PC-3 (cell line): ENCODE data around the gene OR52W1. TPM values are rescaled to one million over a fixed set of nuclear protein-coding genes. Genes with fewer than 3 reads are reported as not detected.

ENCODE experiments used
- ATAC-seq: fragments of 200-7000 bp; cut with Tn5 transposase; 2 replicates; pipeline ENCODE4 v1.9.1; 2020; ENCODE audit warnings: mild to moderate bottlenecking, moderate library complexity
- BruUV-seq: library from RNA; stranded (reverse); fragments of 400-500 nt; replicated peaks from 2 replicates; lab custom pipeline; 2021; lab: Mats Ljungman, UMichigan
- CTCF ChIA-PET: fragments of 300-600 bp; sonication (Branson Sonifier 250); formaldehyde crosslinking; loops from one replicate; lab custom pipeline; 2022; ENCODE audit warnings: antibody characterized with exemption; lab: Charles Lee
- POLR2A ChIA-PET: fragments of 300-600 bp; sonication (Branson Sonifier 250); formaldehyde crosslinking; loops from one replicate; lab custom pipeline; 2022; ENCODE audit warnings: antibody characterized with exemption; ENCODE audit not compliant: unreplicated experiment; lab: Charles Lee
- DNase-seq: peaks from one replicate; pipeline ENCODE4 v3.0.0-alpha.2; 2015
- H2AFZ ChIP-seq: fragments of 300-600 bp; sonication (generic); 2 replicates; pipeline ENCODE4 v1.6.0; 2016; ENCODE audit warnings: antibody characterized with exemption, low read length
- H3F3A ChIP-seq: fragments of 300-600 bp; sonication (generic); one replicate; pipeline ENCODE4 v1.6.0; 2017; ENCODE audit warnings: antibody characterized with exemption, low read length, control low read depth, mild to moderate bottlenecking; ENCODE audit not compliant: unreplicated experiment
- H3K27ac ChIP-seq: fragments of 300-600 bp; sonication (generic); 2 replicates; pipeline ENCODE4 v1.5.1; 2016; ENCODE audit warnings: mild to moderate bottlenecking, low read length
- H3K27me3 ChIP-seq: fragments of 300-600 bp; sonication (generic); 2 replicates; pipeline ENCODE4 v1.6.1; 2016; ENCODE audit warnings: low read length, mixed read lengths
- H3K36me3 ChIP-seq: fragments of 300-600 bp; sonication (generic); 2 replicates; pipeline ENCODE4 v1.6.1; 2016; ENCODE audit warnings: low read depth, mixed run types, low read length, mixed read lengths
- H3K4me1 ChIP-seq: fragments of 300-600 bp; sonication (generic); 2 replicates; pipeline ENCODE4 v1.5.1; 2016; ENCODE audit warnings: low read length; ENCODE audit not compliant: insufficient read depth
- H3K4me2 ChIP-seq: fragments of 300-600 bp; sonication (generic); 2 replicates; pipeline ENCODE4 v1.6.0; 2016; ENCODE audit warnings: low read length
- H3K4me3 ChIP-seq: fragments of 300-600 bp; sonication (generic); 2 replicates; pipeline ENCODE4 v1.5.1; 2016; ENCODE audit warnings: mild to moderate bottlenecking, low read length, mixed read lengths
- H3K79me2 ChIP-seq: fragments of 300-600 bp; sonication (generic); 2 replicates; pipeline ENCODE4 v1.6.1; 2017; ENCODE audit warnings: low read length, mixed read lengths
- H3K9ac ChIP-seq: fragments of 300-600 bp; sonication (generic); 2 replicates; pipeline ENCODE4 v1.6.0; 2016; ENCODE audit warnings: mild to moderate bottlenecking, low read length
- H3K9me2 ChIP-seq: fragments of 300-600 bp; sonication (generic); replicated peaks from 2 replicates; pipeline ENCODE4 v1.6.1; 2016; ENCODE audit warnings: mixed run types, low read length, mixed read lengths
- H3K9me3 ChIP-seq: fragments of 300-600 bp; sonication (generic); 2 replicates; pipeline ENCODE4 v1.6.1; 2016; ENCODE audit warnings: low read length, mixed read lengths
- H4K20me1 ChIP-seq: fragments of 300-600 bp; sonication (generic); 2 replicates; pipeline ENCODE4 v1.6.1; 2016; ENCODE audit warnings: low read length, mixed read lengths
- CTCF ChIP-seq: fragments of 300-600 bp; sonication (generic); conservative IDR thresholded peaks from 2 replicates; pipeline ENCODE4 v1.5.1; 2017; ENCODE audit warnings: antibody characterized with exemption, low read depth, mild to moderate bottlenecking, low read length
- EZH2 ChIP-seq: fragments of 300-600 bp; sonication (generic); IDR thresholded peaks from one replicate; pipeline ENCODE4 v1.6.1; 2017; ENCODE audit warnings: antibody characterized with exemption, mild to moderate bottlenecking, low read length; ENCODE audit not compliant: unreplicated experiment
- EZH2phosphoT487 ChIP-seq: fragments of 300-600 bp; sonication (generic); IDR thresholded peaks from 2 replicates; pipeline ENCODE4 v1.6.1; 2018; ENCODE audit warnings: mild to moderate bottlenecking, antibody characterized with exemption, low read length, borderline replicate concordance
- intact Hi-C: fragments of 100-400 bp; cut with micrococcal nuclease; formaldehyde crosslinking; loops from 2 replicates; pipeline ENCODE4 v1.9.0; 2023
- total RNA-seq: library from RNA; depleted of rRNA; stranded (reverse); fragments of >200 nt; gene quantifications from 2 replicates; pipeline ENCODE4 v1.2.3, GENCODE V29; 2014

Gene OR52W1
- total RNA-seq, 1 experiment from 2014 or later: not detected

GRCh38 chr11:6219359-6219758 lies 20.3 kb downstream of the OR52W1 start:
- TF ChIP-seq EZH2 (no peak), CTCF (no peak), EZH2phosphoT487 (no peak)
- peaks cover 22% of the 10 kb centered on the region for H3K4me1 ChIP-seq
- no peaks in the 10 kb centered on the region for H3K9me2 ChIP-seq
- H3F3A ChIP-seq: no peaks in the 10 kb centered on the region
- peak; percentile 99 for ATAC-seq
- intact Hi-C loops: loop anchor here (1.0 kb wide), 2 partner anchors 15 to 27 kb away; partner anchors contain the start of gene FHIP1B
- H3K27ac ChIP-seq: peak overlapping the region; percentile 69
- peaks cover 9% of the 10 kb centered on the region; the same call in 1 of the 2 replicates for H4K20me1 ChIP-seq
- ChIA-PET CTCF (no interaction called here), POLR2A (no interaction called here)
- peaks cover 51% of the 10 kb centered on the region for H3K36me3 ChIP-seq
- peak; percentile 89 for DNase-seq
- H3K9ac ChIP-seq: no peak overlapping the region
- H3K27me3 ChIP-seq: no peaks in the 10 kb centered on the region
- H3K4me2 ChIP-seq: peak overlapping the region; percentile 63
- H2AFZ ChIP-seq: no peak overlapping the region
- no peaks in the 10 kb centered on the region for H3K79me2 ChIP-seq
- H3K9me3 ChIP-seq: no peaks in the 10 kb centered on the region
- BruUV-seq: no TSS peak
- no peak overlapping the region for H3K4me3 ChIP-seq

GRCh38 chr11:6223854-6224253 lies 24.8 kb downstream of the OR52W1 start:
- H3K9ac ChIP-seq: no peak overlapping the region
- DNase-seq: no peak
- peaks cover 7% of the 10 kb centered on the region for H4K20me1 ChIP-seq
- no peaks in the 10 kb centered on the region for H3K9me2 ChIP-seq
- H3K4me1 ChIP-seq: peaks cover 18% of the 10 kb centered on the region
- no peak for TF ChIP-seq EZH2phosphoT487
- H2AFZ ChIP-seq: no peak overlapping the region
- ATAC-seq: no peak
- no peak overlapping the region for H3K27ac ChIP-seq
- peaks cover 20% of the 10 kb centered on the region; the same call in 1 of the 2 replicates for H3K36me3 ChIP-seq
- H3K79me2 ChIP-seq: peaks cover 36% of the 10 kb centered on the region
- intact Hi-C loops: no loop called here
- H3K4me3 ChIP-seq: no peak overlapping the region
- POLR2A ChIA-PET: no interaction called here
- no peaks in the 10 kb centered on the region for H3K27me3 ChIP-seq
- no TSS peak for BruUV-seq
- H3F3A ChIP-seq: no peaks in the 10 kb centered on the region
- CTCF ChIA-PET: no interaction called here
- H3K9me3 ChIP-seq: no peaks in the 10 kb centered on the region
- H3K4me2 ChIP-seq: no peak overlapping the region

- H3K4me1 ChIP-seq: peaks cover 13% of the 10 kb centered on the region
- BruUV-seq: no TSS peak
- ATAC-seq: no peak
- no peak overlapping the region for H3K4me2 ChIP-seq
- peaks cover 20% of the 10 kb centered on the region; the same call in 1 of the 2 replicates for H3K36me3 ChIP-seq
- no peaks in the 10 kb centered on the region for H3F3A ChIP-seq
- H3K4me3 ChIP-seq: no peak overlapping the region
- H3K27ac ChIP-seq: no peak overlapping the region
- intact Hi-C loops: no loop called here
- CTCF ChIA-PET: no interaction called here
- no peaks in the 10 kb centered on the region for H3K27me3 ChIP-seq
- no peak for DNase-seq
- no peak overlapping the region for H2AFZ ChIP-seq
- POLR2A ChIA-PET: no interaction called here
- H3K79me2 ChIP-seq: peaks cover 41% of the 10 kb centered on the region
- H3K9me3 ChIP-seq: no peaks in the 10 kb centered on the region
- no peak for TF ChIP-seq EZH2phosphoT487
- no peaks in the 10 kb centered on the region for H3K9me2 ChIP-seq
- peaks cover 4% of the 10 kb centered on the region; the same call in 1 of the 2 replicates for H4K20me1 ChIP-seq
- H3K9ac ChIP-seq: no peak overlapping the region
These were observed 25.4 kb downstream of the OR52W1 start for GRCh38 chr11:6224421-6224820.
